ENCODE data around the gene GBA2. TPM values are rescaled to one million over a fixed set of nuclear protein-coding genes. Genes with fewer than 3 reads are reported as not detected.

Gene GBA2
- total RNA-seq, 4 donors from 2014 or later = 33.7 to 94.7 (median 57.9) TPM

DNA sequence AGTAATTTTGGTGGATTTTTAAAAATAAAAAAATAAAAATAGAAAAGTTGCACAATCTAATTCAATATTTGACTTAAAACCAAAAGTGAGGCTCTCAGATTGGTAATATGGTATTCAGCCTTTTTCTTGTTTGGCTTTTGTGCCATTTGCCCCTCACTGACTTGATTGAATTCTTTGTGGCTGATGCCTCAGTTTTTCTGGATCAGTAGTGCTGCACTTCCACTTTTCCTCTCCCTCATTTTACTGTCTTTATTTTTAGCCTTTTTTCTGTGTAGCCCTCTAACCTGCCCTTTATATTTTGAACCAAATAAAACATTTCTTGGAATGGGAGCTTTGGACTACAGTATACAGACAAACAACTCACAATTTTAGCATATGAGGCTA is 8.9 kb upstream of the GBA2 start:
- DNase-seq (ENCODE audit: low spot score) = no peak
- TF ChIP-seq, protein P1, sequence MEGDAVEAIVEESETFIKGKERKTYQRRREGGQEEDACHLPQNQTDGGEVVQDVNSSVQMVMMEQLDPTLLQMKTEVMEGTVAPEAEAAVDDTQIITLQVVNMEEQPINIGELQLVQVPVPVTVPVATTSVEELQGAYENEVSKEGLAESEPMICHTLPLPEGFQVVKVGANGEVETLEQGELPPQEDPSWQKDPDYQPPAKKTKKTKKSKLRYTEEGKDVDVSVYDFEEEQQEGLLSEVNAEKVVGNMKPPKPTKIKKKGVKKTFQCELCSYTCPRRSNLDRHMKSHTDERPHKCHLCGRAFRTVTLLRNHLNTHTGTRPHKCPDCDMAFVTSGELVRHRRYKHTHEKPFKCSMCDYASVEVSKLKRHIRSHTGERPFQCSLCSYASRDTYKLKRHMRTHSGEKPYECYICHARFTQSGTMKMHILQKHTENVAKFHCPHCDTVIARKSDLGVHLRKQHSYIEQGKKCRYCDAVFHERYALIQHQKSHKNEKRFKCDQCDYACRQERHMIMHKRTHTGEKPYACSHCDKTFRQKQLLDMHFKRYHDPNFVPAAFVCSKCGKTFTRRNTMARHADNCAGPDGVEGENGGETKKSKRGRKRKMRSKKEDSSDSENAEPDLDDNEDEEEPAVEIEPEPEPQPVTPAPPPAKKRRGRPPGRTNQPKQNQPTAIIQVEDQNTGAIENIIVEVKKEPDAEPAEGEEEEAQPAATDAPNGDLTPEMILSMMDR (IDR thresholded peaks at IDR 0.05) = no peak
- no peak for ATAC-seq (ENCODE audit: low FRiP score)

DNA sequence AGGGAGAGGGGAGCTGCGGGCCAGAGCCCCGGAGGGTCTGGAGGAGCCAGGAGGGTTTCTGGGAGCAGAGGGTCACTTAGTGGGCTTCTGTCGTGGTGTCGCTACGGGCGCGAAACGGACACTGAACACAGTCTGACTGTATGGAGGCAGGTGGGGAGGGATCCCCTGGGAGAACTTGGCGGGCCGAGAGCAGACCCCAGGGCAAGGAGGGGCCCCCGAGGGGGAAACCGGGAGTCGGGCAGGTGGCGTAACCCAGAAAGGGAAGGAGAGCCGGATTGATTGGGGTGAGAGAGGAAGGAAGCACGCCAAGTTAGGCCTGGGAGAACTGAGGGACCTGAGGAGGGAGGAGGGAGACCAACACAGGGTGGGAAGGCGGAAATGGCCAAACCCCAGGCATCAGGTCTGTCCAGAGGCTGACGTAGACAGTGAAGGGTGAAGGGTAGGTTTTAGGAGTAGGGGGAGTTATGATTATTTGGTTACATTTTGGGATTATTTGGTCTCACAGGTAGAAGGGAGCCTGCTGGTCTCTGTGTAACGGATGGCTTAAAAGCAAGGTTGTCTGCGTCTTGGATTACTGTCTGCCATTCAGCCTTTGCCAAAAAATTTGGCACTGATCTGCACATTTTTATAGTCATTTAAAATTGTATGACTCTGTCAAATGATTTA is 8.3 kb upstream of the GBA2 start:
- no peak for DNase-seq (ENCODE audit: low spot score)
- ATAC-seq (ENCODE audit: low FRiP score) = peak; percentile 74
- TF ChIP-seq, protein P1 (IDR thresholded peaks at IDR 0.05) = no peak

DNA sequence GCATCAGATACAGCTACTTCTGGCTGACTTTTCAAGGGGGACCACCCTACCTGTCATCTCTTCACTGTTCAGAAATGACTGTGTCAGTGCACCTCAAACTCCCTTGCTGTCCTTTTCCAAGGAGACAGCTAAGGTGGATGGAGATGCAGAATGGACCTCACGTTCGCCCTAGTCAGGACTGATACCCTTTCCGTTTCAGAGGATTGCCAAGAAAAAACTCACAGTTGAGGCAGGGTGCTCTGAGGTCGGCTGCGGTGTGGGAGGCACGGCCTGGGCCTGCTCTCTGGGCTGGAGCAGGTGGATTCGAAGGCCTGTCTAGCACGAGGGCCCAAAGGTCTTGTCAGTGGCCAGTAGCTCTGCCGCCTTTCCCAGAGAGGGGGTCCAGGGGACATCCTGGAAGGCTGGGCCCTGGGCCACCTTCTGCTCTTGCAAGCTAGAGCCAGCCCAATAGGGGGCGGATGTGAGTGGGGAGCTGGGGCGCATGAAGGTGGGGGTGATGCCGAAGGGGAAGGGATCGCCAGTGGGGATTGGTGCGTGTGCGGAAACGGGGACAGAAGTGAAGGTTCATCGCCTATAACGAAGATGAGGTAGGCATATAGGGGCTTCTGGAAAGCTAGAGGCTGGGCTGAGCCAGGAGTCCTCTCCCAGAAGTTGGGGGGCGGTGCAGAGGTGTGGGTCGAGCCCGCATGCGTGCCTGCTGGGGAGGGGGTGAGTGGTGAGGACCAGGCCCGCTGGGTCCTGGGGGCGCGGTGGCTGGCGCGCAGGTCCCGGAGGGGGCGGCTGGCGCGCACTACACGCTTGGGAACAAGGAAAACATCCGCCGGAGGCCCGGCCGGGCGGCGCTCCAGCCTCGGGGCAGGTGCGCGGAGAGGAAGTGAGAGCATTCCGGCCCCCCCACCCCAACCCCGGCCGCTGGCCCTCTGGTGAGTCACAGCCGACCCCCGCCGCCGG is 7.5 kb upstream of the GBA2 start:
- DNase-seq (ENCODE audit: low spot score) (no peak), ATAC-seq (ENCODE audit: low FRiP score) (peak; percentile 88)
- TF ChIP-seq, protein P1 (IDR thresholded peaks at IDR 0.05) = no peak

DNA sequence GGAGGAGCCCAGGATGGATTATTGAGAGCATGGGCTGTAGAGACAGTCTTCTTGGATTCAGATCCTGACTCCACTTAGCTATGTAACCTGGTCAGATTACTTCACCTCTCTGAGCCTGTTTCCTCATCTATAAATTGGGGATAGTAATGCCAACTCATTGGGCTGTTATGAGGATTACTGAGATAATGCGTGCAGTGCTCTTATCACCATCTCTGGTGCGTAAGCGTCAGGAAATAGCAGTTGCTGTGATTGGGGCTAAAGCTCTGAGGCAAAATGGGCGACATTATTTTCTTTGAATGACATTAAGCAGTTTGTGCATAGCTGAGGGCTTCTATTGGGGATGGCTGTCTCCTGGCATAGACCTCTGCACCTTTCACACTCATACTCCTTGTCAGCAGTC is 6.0 kb upstream of the GBA2 start:
- no peak for DNase-seq (ENCODE audit: low spot score)
- TF ChIP-seq, protein P1 (IDR thresholded peaks at IDR 0.05) = no peak
- no peak for ATAC-seq (ENCODE audit: low FRiP score)

DNA sequence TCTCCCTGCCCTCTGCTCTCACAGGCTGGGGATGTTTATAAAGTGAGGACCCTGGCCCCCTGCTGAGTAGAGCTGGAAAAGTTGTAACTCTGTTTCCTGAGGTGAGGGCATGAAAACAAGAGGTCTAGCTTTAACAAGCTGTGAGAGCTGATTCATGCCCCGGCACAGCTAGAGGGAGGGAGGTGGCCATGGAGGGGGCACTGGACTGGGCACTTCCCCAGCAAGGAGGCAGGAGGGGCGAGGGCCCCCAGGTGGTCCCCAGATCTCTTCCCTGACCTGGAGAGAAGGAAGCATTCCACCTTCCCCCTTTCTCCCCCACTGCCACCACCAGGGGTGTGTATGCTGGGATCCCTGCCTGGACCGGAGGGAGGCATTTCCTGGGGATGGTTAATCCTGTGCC is 5.2 kb upstream of the GBA2 start, which contains the start of gene MSMP:
TSS of gene MSMP (minus strand) at position 13 of the 400 bp plus-strand sequence. CDS start 147 bp downstream, outside the sequence.
- DNase-seq (ENCODE audit: low spot score) (no peak), ATAC-seq (ENCODE audit: low FRiP score) (no peak)
- TF ChIP-seq, protein P1 (IDR thresholded peaks at IDR 0.05) = no peak

DNA sequence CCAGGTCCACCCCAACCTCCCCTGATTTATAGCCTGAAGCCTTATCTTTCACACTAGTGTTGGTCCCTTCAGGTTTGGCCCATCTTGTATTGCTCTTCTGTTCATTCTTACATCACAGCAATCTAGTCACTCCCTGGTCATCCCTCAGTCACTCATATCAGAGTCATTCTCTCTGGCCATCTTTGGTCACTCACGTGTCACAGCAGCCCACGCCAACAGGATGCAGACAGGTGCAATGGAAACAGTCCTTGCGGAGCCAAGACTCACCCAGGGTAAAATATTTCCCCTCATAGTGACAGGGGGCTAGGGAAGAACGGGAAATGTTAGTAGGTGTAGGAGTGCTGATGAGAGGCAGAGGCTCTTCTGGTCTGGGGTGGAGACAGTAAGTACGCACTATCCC is 4.4 kb upstream of the GBA2 start:
- TF ChIP-seq, protein P1 (IDR thresholded peaks at IDR 0.05) = no peak
- ATAC-seq (ENCODE audit: low FRiP score) (no peak), DNase-seq (ENCODE audit: low spot score) (no peak)
